K562 (cell line): ENCODE results near the gene C9orf153. TPM values are rescaled to one million over a fixed set of nuclear protein-coding genes. Genes with fewer than 3 reads are reported as not detected.

Source experiments
- ARID4B ChIP-seq: sonication (generic); formaldehyde crosslinking; IDR thresholded peaks from 2 replicates; pipeline ENCODE4 v1.8.0; 2022; ENCODE audit warnings: mild to moderate bottlenecking, missing genetic modification reagents
- CHD4 ChIP-seq: fragments of 200-600 bp; sonication (generic); IDR thresholded peaks from 3 replicates; pipeline ENCODE4 v1.6.1; 2012; ENCODE audit warnings: low read depth, mild to moderate bottlenecking, mixed read lengths, low read length, inconsistent platforms; ENCODE audit not compliant: insufficient read depth, insufficient replicate concordance, poor library complexity, severe bottlenecking
- CTBP1 ChIP-seq: fragments of 450-650 bp; IDR thresholded peaks from 2 replicates; pipeline ENCODE4 v1.6.1; 2016; ENCODE audit warnings: borderline replicate concordance
- DDX20 ChIP-seq: fragments of 450-650 bp; IDR thresholded peaks from 2 replicates; pipeline ENCODE4 v1.6.1; 2016; ENCODE audit warnings: missing genetic modification characterization, low read depth, mild to moderate bottlenecking, missing compliant biosample characterization, moderate library complexity
- HDAC3 ChIP-seq: fragments of 450-650 bp; IDR thresholded peaks from 2 replicates; pipeline ENCODE4 v1.6.1; 2018; ENCODE audit warnings: borderline replicate concordance, mild to moderate bottlenecking, moderate library complexity; ENCODE audit not compliant: partially characterized antibody
- LCOR ChIP-seq: sonication (generic); formaldehyde crosslinking; IDR thresholded peaks from 2 replicates; pipeline ENCODE4 v1.8.0; 2022; ENCODE audit warnings: mild to moderate bottlenecking, missing genetic modification reagents
- MNT ChIP-seq, 2 experiments: fragments of 450-650 bp; conservative IDR thresholded peaks; 2 replicates each; pipeline ENCODE4 v1.6.1; 2017; ENCODE audit warnings: mild to moderate bottlenecking in 2 of 2, moderate library complexity in 2 of 2
- MYC ChIP-seq, 2 experiments: fragments of 250-450 bp in 1 of 2; sonication (Bioruptor Pico) in 1 of 2; IDR thresholded peaks; 2 replicates each; pipeline versions ENCODE4 v1.5.1 to v1.6.1; 2012 to 2021; ENCODE audit warnings: low read depth in 2 of 2, borderline replicate concordance in 1 of 2, improper control_type of control experiment in 1 of 2, low read length in 1 of 2, mild to moderate bottlenecking in 1 of 2, moderate library complexity in 1 of 2
- MYNN ChIP-seq, 2 experiments: sonication (generic); formaldehyde crosslinking in 1 of 2; IDR thresholded peaks; 2 replicates each; pipeline versions ENCODE4 v1.5.0 to v1.6.1; 2016 to 2020; ENCODE audit warnings: antibody characterized with exemption in 1 of 2, missing genetic modification reagents in 1 of 2
- RBM34 ChIP-seq: fragments of 200-400 bp; formaldehyde crosslinking; IDR thresholded peaks from 2 replicates; pipeline ENCODE4 v1.6.1; 2018; ENCODE audit warnings: low read length, borderline replicate concordance; ENCODE audit not compliant: insufficient read depth
- SMARCE1 ChIP-seq: fragments of 450-650 bp; IDR thresholded peaks from 2 replicates; pipeline ENCODE4 v1.7.1; 2016; ENCODE audit warnings: mild to moderate bottlenecking
- TRIM24 ChIP-seq, 2 experiments: fragments of 450-650 bp; IDR thresholded peaks; 2 replicates each; pipeline ENCODE4 v1.6.1; 2016
- USF2 ChIP-seq: sonication (generic); formaldehyde crosslinking; IDR thresholded peaks from 2 replicates; pipeline ENCODE4 v1.5.0; 2020; ENCODE audit warnings: missing genetic modification reagents
- polyA plus RNA-seq, 8 experiments: library from polyadenylated mRNA; depleted of rRNA in 4 of 8; stranded (reverse) in 5 of 8; unstranded in 3 of 8; fragments of >200 nt; fragmentation: Nextera tagmentation in 2 of 8; fragmentation: Illumina TruSeq in 1 of 8; extraction: Ambion mirVana in 2 of 8; extraction: Trizol in 1 of 8; gene quantifications; 2 replicates each; pipeline versions ENCODE4 v1.2.1 to v1.2.3, GENCODE V29; 2011 to 2014; ENCODE audit warnings: inconsistent platforms in 1 of 8, missing spikeins in 1 of 8
- total RNA-seq, 7 experiments: library from RNA; depleted of rRNA in 6 of 7; stranded (reverse); fragments of >200 nt in 6 of 7; fragmentation: Illumina TruSeq in 2 of 7; extraction: Trizol in 2 of 7; gene quantifications; 2 replicates each; pipeline versions ENCODE4 v1.2.1 to v1.2.3, GENCODE V29; 2011 to 2021; ENCODE audit warnings: low replicate concordance in 1 of 7
- TF ChIP-seq, protein P1 (sequence below), 2 experiments: IDR thresholded peaks in 1 of 2; conservative IDR thresholded peaks in 1 of 2; 2 replicates each; pipeline ENCODE4 v1.6.1; 2016; ENCODE audit warnings: low read depth in 2 of 2, mild to moderate bottlenecking in 1 of 2, missing compliant biosample characterization in 1 of 2, missing genetic modification characterization in 1 of 2, moderate library complexity in 1 of 2

The C9orf153 gene
- total and polyA plus RNA-seq, 9 of the 15 experiments (the other 6 are each of a cell fraction or from before 2014, with no cell fraction given): 0.07 to 1.2 (median 0.11) TPM; not detected in 5

DNA sequence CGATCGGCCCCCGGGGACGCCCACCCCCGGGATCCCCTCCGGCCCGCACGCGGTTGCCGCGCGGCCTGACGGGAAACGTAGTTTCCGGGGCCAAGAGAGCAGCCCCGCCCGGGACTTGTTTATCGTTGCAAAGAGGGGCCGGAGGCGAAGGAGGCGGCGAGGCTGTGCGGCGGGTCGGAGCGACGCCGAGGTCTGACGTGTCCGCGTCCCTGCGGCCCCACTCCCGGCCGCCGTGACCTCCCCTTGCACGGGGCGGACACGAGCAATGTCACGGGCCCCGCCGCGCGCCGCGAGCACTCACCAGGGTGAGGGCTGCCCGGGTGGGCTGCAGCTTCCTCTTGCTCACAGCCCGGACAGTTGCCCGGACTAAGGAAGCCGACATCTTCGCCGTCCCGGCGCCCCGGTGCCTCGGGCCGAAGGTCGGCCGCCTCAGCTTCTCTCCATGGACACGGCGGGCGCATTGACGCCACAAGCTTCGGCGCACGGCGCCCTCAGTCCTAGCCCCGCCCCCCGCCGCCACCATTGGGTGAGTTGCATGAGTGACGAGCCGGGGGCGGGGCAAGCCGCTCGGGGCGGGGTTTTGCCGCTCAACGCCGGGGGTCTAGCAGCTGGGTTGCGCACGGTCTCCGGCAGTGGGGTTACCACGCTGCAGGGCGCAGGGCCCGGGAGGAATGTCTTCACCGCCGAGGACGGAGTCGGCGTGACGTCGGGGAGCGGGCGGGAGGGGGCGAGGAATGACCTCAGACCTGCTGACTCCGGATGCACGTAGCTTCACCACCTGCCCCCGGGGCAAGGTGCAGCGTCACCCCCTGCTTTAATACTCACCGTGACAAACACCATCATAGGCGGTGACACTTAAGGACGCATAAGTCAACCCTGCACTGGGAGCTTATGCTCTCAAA lies 22.9 kb upstream of the C9orf153 start, which contains the start of gene ISCA1 (continued):
- peak; percentile 24; the same call in 1 of the 2 replicates for TF ChIP-seq RBM34
- peak; percentile 12; the same call in 1 of the 2 replicates for TF ChIP-seq CTBP1
- TF ChIP-seq LCOR (CRISPR knock-in tag): 0 out of 2 replicates have a peak, but pooled peaks have one; percentile 61
- TF ChIP-seq, protein P1, sequence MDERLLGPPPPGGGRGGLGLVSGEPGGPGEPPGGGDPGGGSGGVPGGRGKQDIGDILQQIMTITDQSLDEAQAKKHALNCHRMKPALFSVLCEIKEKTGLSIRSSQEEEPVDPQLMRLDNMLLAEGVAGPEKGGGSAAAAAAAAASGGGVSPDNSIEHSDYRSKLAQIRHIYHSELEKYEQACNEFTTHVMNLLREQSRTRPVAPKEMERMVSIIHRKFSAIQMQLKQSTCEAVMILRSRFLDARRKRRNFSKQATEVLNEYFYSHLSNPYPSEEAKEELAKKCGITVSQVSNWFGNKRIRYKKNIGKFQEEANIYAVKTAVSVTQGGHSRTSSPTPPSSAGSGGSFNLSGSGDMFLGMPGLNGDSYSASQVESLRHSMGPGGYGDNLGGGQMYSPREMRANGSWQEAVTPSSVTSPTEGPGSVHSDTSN (CRISPR knock-in tag; IDR thresholded peaks at IDR 0.05; ENCODE audit: low read depth): no peak
- TF ChIP-seq, protein P1 (tag; conservative IDR thresholded peaks at IDR 0.05; ENCODE audit: low read depth): peak; percentile 36; the same call in 1 of the 2 replicates
- 0 out of 2 replicates have a peak, but pooled peaks have one; percentile 11 for TF ChIP-seq USF2 (CRISPR knock-in tag)
- no peak for TF ChIP-seq HDAC3
- no peak for TF ChIP-seq MYNN (IDR thresholded peaks at IDR 0.05)
- no peak for TF ChIP-seq MYNN (CRISPR knock-in tag; IDR thresholded peaks at IDR 0.05)
- TF ChIP-seq CHD4: no peak
- TF ChIP-seq SMARCE1: no peak
- 0 out of 2 replicates have a peak, but pooled peaks have one; percentile 34 for TF ChIP-seq ARID4B (CRISPR knock-in tag)
- TF ChIP-seq DDX20 (tag): no peak
- no peak for TF ChIP-seq TRIM24 (IDR thresholded peaks at IDR 0.05)
- TF ChIP-seq MNT (conservative IDR thresholded peaks at IDR 0.05): peak; percentile 85 to 91
- peak; percentile 85 for TF ChIP-seq MYC (IDR thresholded peaks at IDR 0.05; ENCODE audit: low read depth, low read length)
- no peak for TF ChIP-seq MYC (CRISPR knock-in tag; IDR thresholded peaks at IDR 0.05; ENCODE audit: borderline replicate concordance, low read depth)
